NCI-H226 (cell line): ENCODE data around the gene NCOR2.

Source experiments
- DNase-seq: peaks from one replicate; pipeline ENCODE4 v3.0.0-alpha.2; 2015

NCOR2 gene

DNA sequence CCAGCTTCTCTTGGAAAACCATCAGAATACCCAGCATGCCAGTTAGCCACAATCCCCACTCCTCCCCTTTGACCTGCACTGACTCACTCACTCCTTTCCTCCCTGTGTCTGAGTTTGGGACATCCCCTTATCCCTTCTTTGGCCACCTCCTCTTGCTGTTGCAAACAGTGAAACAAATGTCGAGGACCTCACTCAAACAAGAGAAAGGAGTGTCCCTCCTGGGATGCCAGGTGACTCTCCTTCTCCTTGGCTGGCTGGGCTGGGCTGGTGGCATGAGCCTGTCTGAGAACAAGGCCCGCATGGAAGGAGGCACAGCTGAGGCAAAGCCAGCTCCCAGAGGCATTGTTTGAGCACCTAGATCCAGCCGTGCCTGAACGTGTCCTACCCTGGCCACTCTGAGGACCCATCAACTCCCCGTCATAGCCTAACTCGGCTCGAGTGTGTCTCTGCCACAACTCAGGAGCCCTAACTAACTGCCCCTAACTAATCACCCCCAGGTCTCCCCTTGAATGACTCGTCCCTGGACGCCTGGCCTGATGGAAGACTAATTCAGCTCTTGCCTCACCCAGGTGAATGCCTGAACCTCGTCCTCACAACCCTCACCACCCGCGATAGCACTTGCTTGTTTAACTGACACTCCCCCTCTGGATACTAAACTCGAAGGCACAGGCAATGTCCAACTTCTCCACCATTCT lies 43.0 kb downstream of the NCOR2 start:
- peak; percentile 36 for DNase-seq

DNA sequence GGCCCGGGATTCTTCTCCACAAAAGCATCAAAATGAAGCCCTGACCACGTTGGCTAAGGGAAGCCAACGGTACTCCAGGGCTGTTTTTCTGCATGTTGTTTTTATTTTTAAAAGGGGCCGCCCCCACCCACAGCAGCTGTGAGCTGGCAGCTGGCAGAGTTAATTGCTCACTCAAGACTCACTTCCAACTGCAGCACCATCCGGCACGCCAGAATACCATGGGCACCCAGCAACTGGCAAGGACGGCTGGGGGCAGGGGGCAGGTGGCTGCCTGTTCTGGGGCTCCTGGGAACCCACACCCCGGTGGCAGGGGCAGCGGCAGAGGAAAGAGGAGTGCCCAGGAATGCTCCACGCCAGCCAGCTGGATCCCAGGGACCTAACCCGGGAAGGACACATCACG lies 44.3 kb downstream of the NCOR2 start:
- no peak for DNase-seq

- no peak for DNase-seq
Observed at GRCh38 chr12:124520907-124521306, 46.5 kb downstream of the NCOR2 start.

DNA sequence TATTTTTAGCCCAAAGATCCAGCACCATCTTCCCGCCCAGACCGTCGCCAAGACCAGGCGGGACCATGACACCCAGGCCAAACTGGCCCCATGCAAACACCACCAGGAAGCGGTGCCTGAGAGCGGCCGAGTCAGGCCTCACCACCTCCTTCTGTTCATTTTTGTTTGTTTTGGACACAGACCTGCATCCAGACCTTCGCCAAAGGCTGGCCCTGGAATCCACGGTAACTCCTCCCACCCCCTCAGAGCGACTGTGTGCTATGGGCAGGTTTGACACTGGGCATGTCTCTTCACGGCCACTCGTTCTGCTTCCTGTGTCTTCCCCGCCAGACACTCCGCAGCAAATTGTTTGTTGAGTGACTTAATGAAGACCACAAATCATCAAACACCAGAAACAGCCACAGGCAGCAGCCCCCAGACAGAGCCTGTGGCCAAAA lies 47.1 kb downstream of the NCOR2 start:
- no peak for DNase-seq

DNA sequence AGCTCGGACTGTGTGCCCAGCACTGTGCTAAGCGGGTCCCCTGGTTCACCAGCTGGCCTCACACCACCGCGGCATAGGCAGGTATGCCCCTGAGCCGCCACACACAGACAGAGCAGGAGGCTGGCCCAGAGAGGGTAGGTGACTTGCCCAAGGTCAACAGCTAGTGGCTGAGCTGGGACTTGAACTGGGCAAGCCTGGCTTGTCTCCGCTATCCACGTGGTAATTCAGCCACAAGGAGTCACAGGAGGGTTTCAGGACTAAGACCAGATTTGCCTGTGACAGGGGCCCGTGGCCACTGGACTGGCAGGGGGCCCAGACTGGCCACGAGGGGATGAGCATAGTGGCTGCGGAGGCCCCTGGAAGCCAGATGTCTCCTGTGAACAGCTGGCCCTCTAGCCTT lies 47.7 kb downstream of the NCOR2 start:
- DNase-seq, result no peak

DNA sequence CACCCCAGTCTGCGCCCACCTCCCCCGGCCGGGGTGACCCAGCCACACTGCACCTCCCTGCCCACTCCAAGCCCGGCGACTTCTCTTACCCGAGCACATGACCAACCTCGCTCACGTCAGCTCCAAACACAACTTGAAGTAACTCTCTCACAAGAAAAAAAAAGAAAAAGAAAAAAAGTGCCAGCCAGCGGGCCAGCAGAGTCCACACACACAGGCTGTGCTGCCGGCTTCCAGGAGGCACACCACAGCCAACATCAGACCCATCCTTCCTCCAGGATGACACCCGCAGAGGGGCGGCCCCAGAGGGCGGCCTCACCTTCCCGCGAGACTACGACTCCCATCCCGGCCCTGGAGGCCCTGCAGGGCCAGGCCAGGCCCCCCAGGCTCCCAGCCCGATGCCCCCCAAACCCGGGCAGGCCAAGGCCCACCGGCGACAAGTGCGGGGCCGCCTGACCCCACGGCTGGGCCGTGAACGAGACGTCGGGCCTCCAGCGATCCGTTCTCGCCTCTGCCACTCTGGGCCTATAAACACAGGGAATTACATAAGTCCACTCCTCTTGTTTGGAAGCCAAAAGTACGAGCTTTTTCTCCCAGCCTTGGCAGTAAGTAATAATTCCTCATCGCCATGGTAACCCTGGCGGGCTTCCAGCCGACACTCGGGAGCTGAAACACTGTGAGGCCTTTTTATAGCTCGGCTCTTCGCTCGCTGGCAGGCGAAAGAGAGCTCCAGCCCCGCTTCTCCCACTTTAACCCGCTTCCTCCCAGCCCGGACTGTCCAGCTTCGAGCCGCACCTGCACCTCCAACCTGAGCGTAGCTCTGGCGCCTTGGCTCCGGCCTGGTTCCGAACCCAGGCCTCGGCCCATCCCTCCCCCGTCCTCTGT lies 49.1 kb downstream of the NCOR2 start:
- peak; percentile 98 for DNase-seq
